MM.1S (cell line): Measurements from ENCODE around the gene PRRT1.

Source experiments
- DNase-seq: peaks from one replicate; pipeline ENCODE4 v3.0.0-alpha.2; 2015
- H2AFZ ChIP-seq: fragments of 300-600 bp; sonication (generic); 2 replicates; pipeline ENCODE4 v1.6.0; 2016; ENCODE audit warnings: antibody characterized with exemption, low read length
- H3F3A ChIP-seq: fragments of 300-600 bp; sonication (generic); 2 replicates; pipeline ENCODE4 v1.6.1; 2016; ENCODE audit warnings: mild to moderate bottlenecking, antibody characterized with exemption, low read length, moderate library complexity, mixed read lengths; ENCODE audit not compliant: insufficient read depth
- H3K27ac ChIP-seq: fragments of 300-600 bp; sonication (generic); 2 replicates; pipeline ENCODE4 v1.5.1; 2016; ENCODE audit warnings: mild to moderate bottlenecking, low read length
- H3K27me3 ChIP-seq: fragments of 300-600 bp; sonication (generic); replicated peaks from 2 replicates; pipeline ENCODE4 v1.6.0; 2016; ENCODE audit warnings: low read length; ENCODE audit not compliant: insufficient read depth
- H3K36me3 ChIP-seq: fragments of 300-600 bp; sonication (generic); replicated peaks from 2 replicates; pipeline ENCODE4 v1.6.1; 2016; ENCODE audit warnings: mild to moderate bottlenecking, low read length, mixed read lengths; ENCODE audit not compliant: insufficient read depth
- H3K4me1 ChIP-seq: fragments of 300-600 bp; sonication (generic); 2 replicates; pipeline ENCODE4 v1.6.1; 2016; ENCODE audit warnings: low read length, mixed read lengths
- H3K4me2 ChIP-seq: fragments of 300-600 bp; sonication (generic); 2 replicates; pipeline ENCODE4 v1.6.0; 2016; ENCODE audit warnings: low read depth, low read length
- H3K4me3 ChIP-seq: fragments of 300-600 bp; sonication (generic); 2 replicates; pipeline ENCODE4 v1.5.1; 2016; ENCODE audit warnings: low read length, mixed read lengths
- H3K79me2 ChIP-seq: fragments of 300-600 bp; sonication (generic); 2 replicates; pipeline ENCODE4 v1.6.1; 2016; ENCODE audit warnings: mixed run types, low read length, mixed read lengths
- H3K9ac ChIP-seq: fragments of 300-600 bp; sonication (generic); 2 replicates; pipeline ENCODE4 v1.6.1; 2016; ENCODE audit warnings: low read length, mixed read lengths
- H3K9me2 ChIP-seq: fragments of 300-600 bp; sonication (generic); replicated peaks from 2 replicates; pipeline ENCODE4 v1.6.1; 2016; ENCODE audit warnings: mild to moderate bottlenecking, low read length, mixed read lengths; ENCODE audit not compliant: insufficient read depth
- H3K9me3 ChIP-seq: fragments of 300-600 bp; sonication (generic); replicated peaks from 2 replicates; pipeline ENCODE4 v1.6.1; 2016; ENCODE audit warnings: mild to moderate bottlenecking, low read length, mixed read lengths; ENCODE audit not compliant: insufficient read depth
- H4K20me1 ChIP-seq: fragments of 300-600 bp; sonication (generic); 2 replicates; pipeline ENCODE4 v1.6.1; 2016; ENCODE audit warnings: mild to moderate bottlenecking, low read length, moderate library complexity, mixed read lengths; ENCODE audit not compliant: insufficient read depth
- EZH2 ChIP-seq: fragments of 300-600 bp; sonication (generic); optimal IDR thresholded peaks from 2 replicates; pipeline ENCODE3; 2017; ENCODE audit warnings: low read depth, mild to moderate bottlenecking, antibody characterized with exemption, low read length, mixed read lengths
- EZH2phosphoT487 ChIP-seq: fragments of 300-600 bp; sonication (generic); IDR thresholded peaks from 2 replicates; pipeline ENCODE4 v1.6.1; 2018; ENCODE audit warnings: antibody characterized with exemption, low read length
- TF ChIP-seq, protein P1 (sequence below): fragments of 300-600 bp; sonication (generic); IDR thresholded peaks from 2 replicates; pipeline ENCODE4 v1.5.1; 2016; ENCODE audit warnings: antibody characterized with exemption, low read length, mixed read lengths

Gene PRRT1

DNA sequence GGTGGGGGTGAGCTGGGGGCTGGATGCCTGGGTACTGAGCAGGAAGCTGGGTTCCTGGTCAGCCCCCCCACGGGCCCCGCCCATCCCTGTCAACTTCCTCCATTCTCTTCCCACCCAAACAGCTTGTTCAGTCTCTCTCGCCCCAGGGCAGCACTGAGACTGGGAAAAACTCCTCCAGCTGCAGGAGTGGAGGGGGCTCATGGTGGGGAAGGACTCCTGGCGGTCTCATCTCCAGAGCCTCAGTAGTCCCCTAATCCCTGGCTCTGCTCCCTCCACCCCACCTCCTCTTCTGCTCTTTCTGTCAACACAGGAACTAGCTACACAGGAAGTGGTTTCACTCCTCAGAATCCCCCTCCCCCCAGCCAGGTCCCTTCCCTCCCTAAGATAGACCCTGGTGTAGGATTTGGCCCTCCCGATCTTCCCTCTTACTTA is 40.9 kb upstream of the PRRT1 start, which contains the start of gene GPSM3:
TSS of gene GPSM3 (minus strand) at position 36 of the 432 bp plus-strand sequence. CDS start 130 bp downstream, outside the sequence.
- H3K4me1 ChIP-seq: peaks cover 31% of the 10 kb centered on the region
- no peaks in the 10 kb centered on the region for H3K27me3 ChIP-seq
- H3K4me3 ChIP-seq: peak within 1 kb of the TSS; percentile 75
- H3K36me3 ChIP-seq: no peaks in the 10 kb centered on the region
- DNase-seq: peak; percentile 33
- H2AFZ ChIP-seq: peak within 1 kb of the TSS; percentile 46
- no peaks in the 10 kb centered on the region for H3K9me2 ChIP-seq
- peaks cover 32% of the 10 kb centered on the region for H3K79me2 ChIP-seq
- TF ChIP-seq EZH2phosphoT487 (no peak), EZH2 (no peak)
- peak within 1 kb of the TSS; percentile 97 for H3K4me2 ChIP-seq
- H3K27ac ChIP-seq: peak within 1 kb of the TSS; percentile 2; the same call in 1 of the 2 replicates
- H3F3A ChIP-seq: peaks cover 21% of the 10 kb centered on the region; the same call in 1 of the 2 replicates
- no peaks in the 10 kb centered on the region for H4K20me1 ChIP-seq
- H3K9me3 ChIP-seq: no peaks in the 10 kb centered on the region
- H3K9ac ChIP-seq: peak within 1 kb of the TSS; percentile 69

DNA sequence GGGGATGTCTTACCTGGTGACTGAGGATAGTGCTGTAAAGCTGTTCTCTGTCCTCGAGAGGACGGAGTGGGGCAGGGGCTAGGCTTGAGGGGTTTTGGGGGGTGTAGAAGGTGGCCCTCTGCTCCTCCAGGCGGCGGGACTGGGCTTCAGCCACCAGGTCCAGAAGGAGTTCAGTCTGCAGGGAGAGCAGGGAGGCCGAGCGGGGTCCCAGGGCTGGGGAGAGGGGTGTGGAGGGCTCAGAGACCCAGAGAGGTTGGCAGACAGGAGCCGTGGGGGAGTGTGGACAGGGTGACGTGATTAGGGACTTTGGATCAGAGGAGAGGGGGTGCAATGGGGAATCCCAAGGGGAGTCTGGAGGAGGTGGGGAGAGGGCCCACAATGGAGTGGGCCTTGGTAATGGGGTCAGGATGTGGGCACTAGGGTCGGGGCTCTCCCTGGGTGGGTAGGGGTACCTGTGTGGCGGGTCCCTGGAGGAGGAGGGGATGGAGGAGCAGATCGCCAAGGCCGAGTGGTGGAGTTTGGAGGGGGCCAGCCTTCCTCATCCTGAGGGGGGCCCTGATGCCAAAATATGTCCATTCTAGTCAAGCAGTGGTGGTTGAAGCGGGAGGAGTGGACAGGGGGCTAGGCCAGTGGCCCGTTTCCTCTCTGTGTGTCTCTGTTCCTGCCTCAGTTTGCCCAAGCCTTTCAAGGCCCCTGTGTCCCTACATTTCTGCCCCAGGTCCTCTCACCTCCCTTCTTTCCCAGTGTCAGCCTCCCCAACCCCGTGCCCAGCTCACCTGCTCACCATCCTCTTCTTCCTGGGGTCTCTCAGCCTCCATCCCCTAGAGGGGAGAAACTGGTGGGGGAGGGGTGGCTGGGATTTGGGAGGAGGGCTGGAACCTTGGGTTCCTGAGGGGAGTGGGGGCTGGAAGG is 40.2 kb upstream of the PRRT1 start:
- Histone ChIP-seq H3K27ac (peak overlapping the region; percentile 2; the same call in 1 of the 2 replicates), H4K20me1 (no peaks in the 10 kb centered on the region), H3K36me3 (no peaks in the 10 kb centered on the region), H2AFZ (0 out of 2 replicates have a peak overlapping the region, but pooled peaks have one; percentile 29), H3K4me3 (peak overlapping the region; percentile 75), H3K4me1 (peaks cover 31% of the 10 kb centered on the region), H3K9ac (peak overlapping the region; percentile 69), H3K9me2 (no peaks in the 10 kb centered on the region), H3K27me3 (no peaks in the 10 kb centered on the region), H3K4me2 (peak overlapping the region; percentile 97), H3F3A (peaks cover 21% of the 10 kb centered on the region; the same call in 1 of the 2 replicates), H3K79me2 (peaks cover 32% of the 10 kb centered on the region), H3K9me3 (no peaks in the 10 kb centered on the region)
- no peak for DNase-seq
- TF ChIP-seq EZH2phosphoT487: no peak

DNA sequence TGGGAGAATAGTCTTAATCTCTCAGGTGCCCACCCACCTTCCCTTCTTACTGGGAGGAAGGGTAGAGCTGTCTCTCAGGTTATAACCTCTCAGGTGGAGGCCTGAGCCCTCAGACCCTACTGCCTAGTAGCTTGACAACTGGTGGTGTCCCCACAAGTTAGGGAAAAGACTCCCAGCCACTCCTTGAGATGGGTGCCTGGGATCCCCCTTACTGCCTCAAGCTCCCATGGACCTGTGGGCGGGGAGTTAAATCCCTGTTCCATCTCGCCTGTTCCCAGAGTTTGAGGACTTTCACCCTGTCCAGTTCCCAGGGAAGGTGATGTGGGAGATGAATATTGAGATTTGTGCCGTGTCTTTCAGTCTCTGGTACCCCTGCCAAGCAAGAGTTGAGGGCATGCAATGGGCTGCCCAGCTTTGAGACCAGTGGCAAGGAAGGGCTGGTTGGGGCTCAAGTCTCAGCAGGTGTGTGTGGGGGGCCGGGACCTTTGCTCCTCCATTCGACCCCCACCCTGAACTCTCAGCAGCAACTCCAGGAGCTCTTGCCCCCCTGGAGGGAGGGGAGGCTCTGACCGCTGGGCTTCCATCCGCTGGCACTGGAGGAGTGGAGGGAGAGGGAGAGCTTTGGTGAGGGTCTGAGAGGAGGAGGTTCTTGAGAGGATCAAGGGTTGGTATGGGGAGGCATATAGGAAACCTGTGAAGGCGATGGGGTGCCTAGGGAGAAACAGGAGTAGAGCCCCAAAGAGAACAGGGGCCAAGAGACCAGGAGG is 39.4 kb upstream of the PRRT1 start:
- peaks cover 32% of the 10 kb centered on the region for H3K79me2 ChIP-seq
- no peaks in the 10 kb centered on the region for H3K9me3 ChIP-seq
- H2AFZ ChIP-seq: no peak overlapping the region
- no peaks in the 10 kb centered on the region for H3K27me3 ChIP-seq
- no peak for DNase-seq
- peaks cover 31% of the 10 kb centered on the region for H3K4me1 ChIP-seq
- H3K4me2 ChIP-seq: peak overlapping the region; percentile 97; the same call in 1 of the 2 replicates
- no peaks in the 10 kb centered on the region for H3K36me3 ChIP-seq
- no peak overlapping the region for H3K9ac ChIP-seq
- no peaks in the 10 kb centered on the region for H3K9me2 ChIP-seq
- peak overlapping the region; percentile 68; the same call in 1 of the 2 replicates for H3K27ac ChIP-seq
- peaks cover 21% of the 10 kb centered on the region; the same call in 1 of the 2 replicates for H3F3A ChIP-seq
- TF ChIP-seq EZH2 (no peak), EZH2phosphoT487 (no peak)
- TF ChIP-seq, protein P1, sequence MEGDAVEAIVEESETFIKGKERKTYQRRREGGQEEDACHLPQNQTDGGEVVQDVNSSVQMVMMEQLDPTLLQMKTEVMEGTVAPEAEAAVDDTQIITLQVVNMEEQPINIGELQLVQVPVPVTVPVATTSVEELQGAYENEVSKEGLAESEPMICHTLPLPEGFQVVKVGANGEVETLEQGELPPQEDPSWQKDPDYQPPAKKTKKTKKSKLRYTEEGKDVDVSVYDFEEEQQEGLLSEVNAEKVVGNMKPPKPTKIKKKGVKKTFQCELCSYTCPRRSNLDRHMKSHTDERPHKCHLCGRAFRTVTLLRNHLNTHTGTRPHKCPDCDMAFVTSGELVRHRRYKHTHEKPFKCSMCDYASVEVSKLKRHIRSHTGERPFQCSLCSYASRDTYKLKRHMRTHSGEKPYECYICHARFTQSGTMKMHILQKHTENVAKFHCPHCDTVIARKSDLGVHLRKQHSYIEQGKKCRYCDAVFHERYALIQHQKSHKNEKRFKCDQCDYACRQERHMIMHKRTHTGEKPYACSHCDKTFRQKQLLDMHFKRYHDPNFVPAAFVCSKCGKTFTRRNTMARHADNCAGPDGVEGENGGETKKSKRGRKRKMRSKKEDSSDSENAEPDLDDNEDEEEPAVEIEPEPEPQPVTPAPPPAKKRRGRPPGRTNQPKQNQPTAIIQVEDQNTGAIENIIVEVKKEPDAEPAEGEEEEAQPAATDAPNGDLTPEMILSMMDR: no peak
- no peaks in the 10 kb centered on the region for H4K20me1 ChIP-seq
- H3K4me3 ChIP-seq: peak overlapping the region; percentile 75; the same call in 1 of the 2 replicates
